Skin epidermis (tissue), 12 donors: ENCODE measurements around the gene CCL1.
A peak's percentile ranks its signal among the peaks of the same experiment; 100 is the strongest.

ENCODE experiments used
- H3K27ac ChIP-seq, 21 experiments: fragments of 200-600 bp; sonication (generic) in 11 of 21; one replicate each; pipeline ENCODE4 v1.5.0; 2020; ENCODE audit warnings: mild to moderate bottlenecking in 3 of 21, inconsistent platforms in 2 of 21, moderate library complexity in 2 of 21
- H3K4me3 ChIP-seq, 7 experiments: fragments of 200-600 bp; sonication (generic) in 2 of 7; one replicate each; pipeline ENCODE4 v1.5.0; 2020; ENCODE audit warnings: inconsistent platforms in 2 of 7, mild to moderate bottlenecking in 2 of 7, moderate library complexity in 1 of 7

Gene CCL1

DNA sequence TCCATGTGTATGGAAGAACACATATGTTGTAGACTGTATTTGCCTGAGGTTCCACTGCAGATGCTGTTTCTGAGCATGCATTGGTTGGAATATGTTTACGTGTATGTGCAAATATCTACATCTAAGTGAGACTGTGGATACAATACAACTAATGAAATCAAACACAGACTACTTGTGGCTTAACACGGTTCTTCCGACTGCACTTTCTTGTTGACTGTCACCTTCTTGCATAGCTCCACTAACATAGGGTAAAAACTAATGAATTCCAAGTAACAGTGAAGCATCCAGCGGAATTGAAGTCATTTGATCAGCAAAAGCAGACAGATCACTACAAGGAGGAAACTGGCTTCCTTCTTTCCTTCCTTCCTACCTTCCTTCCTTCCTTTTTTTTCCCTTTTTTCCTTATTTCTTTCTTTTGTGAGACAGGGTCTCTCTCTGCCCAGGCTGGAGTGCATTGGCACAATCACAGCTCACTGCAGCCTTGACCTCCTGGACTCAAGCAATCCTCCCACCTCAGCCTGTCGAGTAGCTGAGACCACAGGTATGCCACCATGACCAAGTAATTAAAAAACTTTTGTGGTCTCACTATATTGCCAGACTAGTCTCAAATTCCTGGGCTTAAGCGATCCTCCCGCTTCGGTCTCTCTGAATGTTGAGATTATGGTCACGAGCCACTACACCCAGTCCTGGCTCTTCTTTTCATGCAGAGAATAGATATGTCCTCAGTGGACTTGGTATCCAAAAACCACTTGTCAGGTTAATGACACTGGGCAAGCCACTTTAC lies 22.0 kb upstream of the CCL1 start:
- Histone ChIP-seq H3K4me3 (no peak overlapping the region), H3K27ac (no peak overlapping the region)

DNA sequence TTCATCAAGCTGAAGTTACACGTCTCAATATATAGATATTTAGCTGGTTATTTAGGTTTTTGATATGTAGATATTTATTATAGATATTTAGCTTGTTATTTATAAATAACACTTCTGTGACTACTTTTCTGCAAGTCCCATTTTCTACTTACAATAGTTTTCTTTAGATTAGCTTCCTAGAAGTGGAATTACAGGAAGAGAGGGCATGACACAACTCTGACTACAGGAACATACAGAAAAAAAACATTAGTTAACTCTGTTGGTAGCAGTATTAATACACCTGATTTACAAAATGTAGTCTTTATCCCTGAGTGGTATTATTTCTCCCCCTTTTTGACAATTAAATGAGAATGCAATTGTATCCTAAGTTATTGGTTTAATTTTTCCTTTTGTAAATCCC lies 21.2 kb upstream of the CCL1 start:
- no peak overlapping the region for H3K27ac ChIP-seq
- H3K4me3 ChIP-seq = no peak overlapping the region

- Histone ChIP-seq H3K4me3 (no peak overlapping the region), H3K27ac (no peak overlapping the region)
These were observed 20.2 kb upstream of the CCL1 start for GRCh38 chr17:34383216-34383615.

- Histone ChIP-seq H3K4me3 (no peak overlapping the region), H3K27ac (no peak overlapping the region)
These were observed 19.6 kb upstream of the CCL1 start for GRCh38 chr17:34382621-34383124.

DNA sequence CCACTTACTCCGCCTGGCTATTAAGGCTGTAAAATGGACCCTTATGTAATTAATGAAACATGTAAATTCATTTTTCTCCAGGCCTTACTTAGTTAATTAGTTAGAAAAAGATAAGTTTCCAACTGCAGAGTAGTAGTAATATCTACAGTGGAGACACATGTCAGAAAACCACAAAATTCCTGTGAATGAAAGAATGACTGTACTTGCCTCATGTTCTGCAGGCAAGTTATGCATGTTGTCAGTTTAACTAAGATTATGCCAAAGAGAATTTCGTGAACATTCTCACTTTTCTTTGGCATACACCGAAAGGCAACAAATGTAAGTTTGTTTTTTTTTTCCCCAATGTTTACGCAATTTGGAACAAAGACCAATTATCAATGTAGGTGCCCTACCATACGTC lies 16.8 kb upstream of the CCL1 start:
- no peak overlapping the region for H3K27ac ChIP-seq
- no peak overlapping the region for H3K4me3 ChIP-seq

- Histone ChIP-seq H3K4me3 (no peak overlapping the region), H3K27ac (peak overlapping the region in 1 of 21 experiments; percentile 30)
These were observed 15.7 kb upstream of the CCL1 start for GRCh38 chr17:34378664-34379101.

DNA sequence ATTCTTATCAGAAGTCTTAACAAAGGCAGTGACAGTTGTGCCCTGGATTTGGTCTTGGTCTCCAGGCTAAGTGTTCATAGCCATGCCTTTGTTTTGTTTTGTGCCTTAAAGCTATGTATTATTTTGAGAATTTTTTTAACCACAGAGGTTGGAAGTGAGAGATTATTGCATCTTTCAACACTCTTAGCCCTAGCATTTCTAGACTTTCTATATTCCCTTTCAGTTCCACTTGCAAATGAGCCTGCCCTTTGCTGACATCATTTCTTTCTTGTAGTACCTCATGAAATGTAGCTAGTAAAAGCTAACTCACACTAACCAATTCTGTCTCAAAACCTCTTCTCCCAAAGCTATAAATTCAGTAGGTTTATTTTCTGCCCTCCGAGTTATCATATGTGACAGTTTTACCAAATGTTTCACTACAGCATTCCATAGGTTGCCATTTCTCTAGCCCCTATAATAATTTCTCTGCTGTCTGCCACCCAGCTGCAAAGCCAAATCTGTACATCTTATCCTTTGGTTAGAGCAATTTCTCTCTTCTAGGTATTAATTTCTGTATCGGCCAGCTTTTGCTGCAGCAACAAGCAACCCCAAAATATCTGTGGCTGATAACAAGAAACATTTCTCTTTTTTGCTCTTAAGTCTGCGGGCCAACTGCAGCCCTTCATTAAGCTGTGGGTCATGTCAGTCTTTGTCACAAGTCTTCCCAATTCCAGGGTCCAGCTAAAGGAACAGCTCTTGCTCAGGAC lies 14.2 kb upstream of the CCL1 start:
- H3K27ac ChIP-seq = no peak overlapping the region
- no peak overlapping the region for H3K4me3 ChIP-seq

- Histone ChIP-seq H3K4me3 (no peak overlapping the region), H3K27ac (no peak overlapping the region)
These were observed 12.5 kb upstream of the CCL1 start for GRCh38 chr17:34375426-34375997.

- Histone ChIP-seq H3K4me3 (no peak overlapping the region), H3K27ac (no peak overlapping the region)
These were observed 11.4 kb upstream of the CCL1 start for GRCh38 chr17:34374457-34374856.

DNA sequence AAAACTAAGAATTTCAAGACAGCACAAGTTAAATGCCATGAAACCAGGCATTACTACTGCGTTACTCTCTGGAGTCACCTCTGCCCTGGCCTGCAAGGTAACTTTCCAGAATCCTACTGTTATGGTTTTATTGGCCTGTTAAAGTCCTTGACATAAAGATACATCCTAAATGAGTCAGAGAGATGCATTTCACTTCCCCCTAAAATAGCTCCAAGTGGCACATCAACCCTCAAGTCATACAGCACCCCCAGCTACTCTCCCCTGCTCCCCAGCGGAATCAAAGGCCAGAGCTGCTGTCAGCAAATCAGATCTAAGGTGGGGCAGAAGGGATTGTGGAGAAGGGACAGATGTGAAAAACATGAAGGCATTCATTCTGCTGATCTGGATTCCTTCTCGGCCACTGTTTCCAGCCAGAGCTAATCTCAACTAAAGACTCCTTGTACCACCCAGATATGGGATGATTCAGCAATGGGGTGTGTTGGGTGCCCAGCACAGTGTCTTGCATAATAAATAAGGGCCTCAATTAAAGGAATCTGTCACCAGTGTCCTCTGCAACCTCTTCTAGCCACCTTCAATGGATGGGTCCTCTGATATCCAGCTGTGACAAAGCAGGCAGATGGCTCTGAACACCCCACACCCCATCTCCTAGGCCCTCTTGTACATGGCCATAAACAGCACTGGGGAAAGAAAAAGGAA lies 8.5 kb upstream of the CCL1 start:
- Histone ChIP-seq H3K27ac (no peak overlapping the region), H3K4me3 (no peak overlapping the region)

DNA sequence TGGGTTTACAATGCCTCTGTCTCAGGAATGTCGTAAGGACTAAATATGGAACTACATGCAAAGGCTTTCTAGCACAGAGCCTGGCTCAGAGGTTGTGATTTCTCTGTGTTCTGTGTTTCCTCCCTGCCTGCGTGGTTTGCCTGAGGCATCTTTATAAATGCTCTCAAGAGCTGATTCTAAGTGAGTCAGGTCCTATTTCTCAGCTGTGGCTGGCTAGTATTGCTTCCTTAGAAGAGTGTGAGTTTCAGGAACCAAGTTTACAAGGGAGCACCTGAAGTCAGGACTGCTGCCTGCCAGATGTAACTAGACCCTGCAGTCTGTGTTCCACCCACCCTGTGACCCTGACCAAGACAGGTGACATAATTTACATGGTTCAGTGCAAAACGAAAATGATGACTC lies 8.0 kb upstream of the CCL1 start:
- no peak overlapping the region for H3K27ac ChIP-seq
- no peak overlapping the region for H3K4me3 ChIP-seq

DNA sequence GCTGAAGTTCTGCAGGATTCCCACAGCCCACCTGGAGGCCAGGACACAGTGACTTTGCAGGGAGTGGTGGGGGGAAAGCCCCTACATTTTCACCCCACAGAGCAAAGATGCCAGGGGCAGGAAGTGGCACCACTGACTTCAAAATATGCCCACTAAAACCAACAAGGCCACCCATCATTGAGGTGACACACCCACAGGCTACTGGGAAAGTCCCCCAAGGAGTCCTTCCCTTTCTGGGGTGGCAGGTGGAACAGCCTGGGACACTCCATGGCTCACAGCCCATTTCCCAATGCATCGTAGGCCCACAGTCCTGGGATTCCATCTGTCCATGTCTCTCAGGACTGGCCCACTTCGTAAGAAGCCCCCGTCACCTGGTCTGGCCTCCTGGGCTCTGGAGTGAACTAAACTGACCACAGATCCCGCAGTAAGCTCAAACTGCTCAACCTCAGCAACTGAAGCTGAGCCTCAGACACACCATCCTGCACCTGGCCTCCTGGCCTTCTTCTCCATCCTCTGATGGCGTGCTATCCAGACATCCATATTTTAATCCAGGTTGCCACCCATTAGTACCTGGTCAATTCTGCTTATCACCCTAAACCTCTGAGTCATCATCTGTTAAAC lies 7.5 kb upstream of the CCL1 start:
- no peak overlapping the region for H3K4me3 ChIP-seq
- no peak overlapping the region for H3K27ac ChIP-seq

GRCh38 chr17:34369571-34369970 lies 6.5 kb upstream of the CCL1 start:
- Histone ChIP-seq H3K27ac (no peak overlapping the region), H3K4me3 (no peak overlapping the region)

DNA sequence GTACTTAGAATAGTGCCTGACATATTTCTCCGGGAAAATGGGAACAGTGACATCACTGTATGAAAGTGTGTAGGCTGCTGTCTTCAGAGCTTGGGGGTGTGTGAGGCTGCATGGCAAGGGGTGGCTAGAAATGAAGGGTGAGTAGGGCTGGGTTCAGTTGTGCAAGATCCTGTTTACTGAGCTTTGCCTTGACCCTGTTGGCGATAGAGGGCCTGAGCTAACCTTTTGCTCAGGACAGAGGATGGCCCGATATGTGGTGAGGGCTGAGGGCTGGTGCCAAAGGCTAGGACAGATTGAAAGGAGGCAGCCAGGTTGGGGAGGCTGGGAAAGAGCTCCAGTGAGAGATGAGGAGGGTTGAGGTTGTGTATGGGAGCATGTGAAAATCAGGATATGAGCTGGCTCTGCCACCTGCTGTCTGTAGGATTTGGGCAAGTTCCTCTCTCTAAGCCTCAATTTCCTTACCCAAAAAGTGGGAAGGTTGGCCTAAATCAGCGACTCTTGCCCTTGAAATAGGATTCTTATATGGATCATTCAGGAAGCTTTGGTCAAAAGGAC lies 6.0 kb upstream of the CCL1 start:
- no peak overlapping the region for H3K4me3 ChIP-seq
- H3K27ac ChIP-seq = no peak overlapping the region

- Histone ChIP-seq H3K27ac (no peak overlapping the region), H3K4me3 (no peak overlapping the region)
These were observed 5.3 kb upstream of the CCL1 start for GRCh38 chr17:34368196-34368945.

DNA sequence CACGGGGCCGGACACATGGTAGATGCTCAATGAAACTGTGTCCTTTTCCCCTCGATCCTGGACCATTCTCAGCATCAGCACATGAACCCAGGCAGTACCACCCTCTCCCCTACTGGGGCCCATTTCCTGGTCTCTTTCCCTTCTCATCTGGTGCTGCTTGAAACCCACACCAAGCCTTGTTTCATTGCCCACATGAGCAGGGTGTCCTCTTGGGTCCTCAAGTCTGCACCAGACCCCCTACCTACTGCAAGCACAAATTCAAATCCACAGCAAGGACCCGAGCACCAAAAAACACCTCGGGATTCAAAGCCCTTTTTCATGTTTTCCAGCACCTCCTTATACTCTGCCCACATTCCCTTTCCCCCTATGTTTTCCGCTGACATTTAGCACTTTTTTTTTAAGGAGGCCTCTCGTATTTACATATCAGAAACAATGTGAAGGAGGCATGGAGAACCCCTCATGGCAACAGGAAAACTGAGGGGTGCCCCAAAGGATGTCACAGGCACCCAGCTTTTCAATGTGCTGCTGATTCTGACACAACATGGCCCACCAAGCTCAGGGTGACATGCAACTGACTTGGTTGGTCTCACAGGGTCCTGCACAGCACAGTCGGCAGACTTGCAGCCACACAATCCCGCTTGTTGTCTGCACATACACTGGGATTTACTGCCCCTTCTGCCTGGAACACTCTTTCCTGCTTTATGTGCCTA lies 4.6 kb upstream of the CCL1 start:
- H3K27ac ChIP-seq = no peak overlapping the region
- H3K4me3 ChIP-seq = no peak overlapping the region

- Histone ChIP-seq H3K4me3 (no peak overlapping the region), H3K27ac (no peak overlapping the region)
These were observed 3.6 kb upstream of the CCL1 start for GRCh38 chr17:34366529-34367107.

- Histone ChIP-seq H3K27ac (no peak overlapping the region), H3K4me3 (no peak overlapping the region)
These were observed 3.0 kb upstream of the CCL1 start for GRCh38 chr17:34366010-34366409.
